Transverse colon (tissue), 3 donors: ENCODE measurements around the gene XBP1.
"Not testable (repeated sequence)": the region's sequence is repeated elsewhere in the genome, so short reads cannot be mapped to it uniquely, and the experiment has no call there.

Source experiments
- CTCF ChIP-seq, 5 experiments: fragments of 200-600 bp in 3 of 5; fragments of 450-650 bp in 2 of 5; sonication (generic) in 3 of 5; IDR thresholded peaks; 1 replicate in 2 of 5; 2 replicates in 3 of 5; pipeline ENCODE4 v1.5.1; 2016 to 2017; ENCODE audit warnings: antibody characterized with exemption in 5 of 5, inconsistent platforms in 3 of 5, mild to moderate bottlenecking in 2 of 5, moderate library complexity in 1 of 5
- POLR2A ChIP-seq: fragments of 450-650 bp; IDR thresholded peaks from one replicate; pipeline ENCODE4 v1.6.1; 2016; ENCODE audit warnings: antibody characterized with exemption, mild to moderate bottlenecking, moderate library complexity

- not testable (repeated sequence) for TF ChIP-seq CTCF (IDR thresholded peaks at IDR 0.05); POLR2A
These were observed 26.1 kb upstream of the XBP1 start for GRCh38 chr22:28826430-28826829.
